Measurements from ENCODE around the gene SH3BP4.

DNA sequence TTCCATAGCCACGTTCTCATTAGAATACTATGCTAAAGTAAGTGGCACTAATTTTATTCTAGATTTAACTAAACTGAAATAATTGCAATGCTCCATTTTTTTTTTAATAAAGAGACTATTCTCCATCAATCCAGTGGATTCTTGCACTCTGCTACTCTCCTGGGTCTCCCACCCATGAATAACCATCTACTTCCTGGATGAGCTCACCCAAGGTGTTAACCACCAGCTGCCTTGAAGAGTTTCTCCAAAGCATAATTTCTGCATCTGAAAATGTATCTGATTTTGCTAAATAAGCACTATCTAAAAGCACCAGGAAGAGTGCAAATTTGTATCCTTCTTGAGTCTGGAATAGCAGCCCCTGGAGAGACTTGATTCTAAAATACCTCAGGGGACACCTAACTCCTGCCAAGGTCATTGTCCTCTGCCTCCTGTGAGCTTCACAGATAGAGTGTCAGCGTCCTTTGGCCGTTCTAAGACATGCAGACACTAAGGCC, 41.6 kb upstream of the SH3BP4 start:
- TF ChIP-seq, protein P1, sequence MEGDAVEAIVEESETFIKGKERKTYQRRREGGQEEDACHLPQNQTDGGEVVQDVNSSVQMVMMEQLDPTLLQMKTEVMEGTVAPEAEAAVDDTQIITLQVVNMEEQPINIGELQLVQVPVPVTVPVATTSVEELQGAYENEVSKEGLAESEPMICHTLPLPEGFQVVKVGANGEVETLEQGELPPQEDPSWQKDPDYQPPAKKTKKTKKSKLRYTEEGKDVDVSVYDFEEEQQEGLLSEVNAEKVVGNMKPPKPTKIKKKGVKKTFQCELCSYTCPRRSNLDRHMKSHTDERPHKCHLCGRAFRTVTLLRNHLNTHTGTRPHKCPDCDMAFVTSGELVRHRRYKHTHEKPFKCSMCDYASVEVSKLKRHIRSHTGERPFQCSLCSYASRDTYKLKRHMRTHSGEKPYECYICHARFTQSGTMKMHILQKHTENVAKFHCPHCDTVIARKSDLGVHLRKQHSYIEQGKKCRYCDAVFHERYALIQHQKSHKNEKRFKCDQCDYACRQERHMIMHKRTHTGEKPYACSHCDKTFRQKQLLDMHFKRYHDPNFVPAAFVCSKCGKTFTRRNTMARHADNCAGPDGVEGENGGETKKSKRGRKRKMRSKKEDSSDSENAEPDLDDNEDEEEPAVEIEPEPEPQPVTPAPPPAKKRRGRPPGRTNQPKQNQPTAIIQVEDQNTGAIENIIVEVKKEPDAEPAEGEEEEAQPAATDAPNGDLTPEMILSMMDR (conservative IDR thresholded peaks at IDR 0.05; ENCODE audit: low read depth, low read length) = no peak
- TF ChIP-seq EZH2 (IDR thresholded peaks at IDR 0.05; ENCODE audit: borderline replicate concordance, low read depth, low read length, poor library complexity, severe bottlenecking) = no peak
